ENCODE data around the gene SLC43A2. TPM values are rescaled to one million over a fixed set of nuclear protein-coding genes. Genes with fewer than 3 reads are reported as not detected.

SLC43A2 gene
- total RNA-seq, 2 experiments from 2014 or later, result 2.1 to 2.5 TPM

- peaks cover 22% of the 10 kb centered on the region for H3K4me1 Mint-ChIP-seq
- POLR2A ChIA-PET, result interaction anchor here (0.7 kb wide), 1 partner anchor 140 kb away, joined by 4 read pairs; no protein-coding TSS in a partner anchor
- H3K4me3 Mint-ChIP-seq, result no peak overlapping the region
- DNase-seq (no peak), ATAC-seq (ENCODE audit: low read depth) (no peak)
- H3K9me3 Mint-ChIP-seq, result no peaks in the 10 kb centered on the region
- peaks cover 3% of the 10 kb centered on the region for H3K27me3 Mint-ChIP-seq
- no peak overlapping the region for H3K27ac Mint-ChIP-seq
- H3K36me3 Mint-ChIP-seq, result peaks cover 6% of the 10 kb centered on the region
These were observed 71.1 kb downstream of the SLC43A2 start for GRCh38 chr17:1557355-1558095.

DNA sequence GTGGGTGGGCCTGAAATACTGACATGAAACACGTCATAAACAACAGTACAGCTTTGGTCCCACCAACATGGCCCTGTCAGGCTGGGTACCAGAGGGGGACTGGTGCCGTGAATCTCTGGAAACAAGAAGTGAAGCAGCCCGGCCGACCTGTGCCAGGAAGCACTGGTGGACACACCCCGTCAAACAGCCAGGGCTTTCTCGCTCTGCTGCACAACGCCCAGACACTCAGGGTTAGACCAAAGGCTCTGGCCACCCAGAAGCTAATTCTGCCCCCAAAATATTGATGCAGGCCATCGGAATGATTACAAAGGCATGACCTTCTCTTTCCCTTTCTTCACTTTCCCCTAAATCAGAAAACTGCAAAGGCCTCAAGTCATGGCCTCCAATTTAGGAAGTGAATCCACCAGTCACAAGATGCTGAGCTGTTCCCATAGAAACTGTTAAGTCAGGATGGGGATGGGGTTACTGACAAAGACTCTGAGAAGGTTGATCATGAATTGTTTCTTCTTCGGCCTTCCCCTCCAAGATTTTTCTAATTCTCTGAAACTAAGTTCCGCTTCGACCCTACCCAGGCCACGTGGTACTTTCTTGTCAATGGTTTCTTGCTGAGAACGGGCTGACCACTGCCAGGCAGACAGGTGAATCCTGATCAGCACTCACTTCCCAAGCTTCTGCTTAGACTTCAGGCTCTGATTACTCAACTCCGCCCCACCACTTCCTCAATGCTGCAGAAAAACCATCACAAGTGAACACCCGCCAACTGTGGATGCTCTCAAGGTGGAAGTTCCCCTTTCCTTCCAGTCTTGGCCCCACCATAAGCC lies 72.8 kb downstream of the SLC43A2 start:
- Mint-ChIP-seq H3K9me3 (no peaks in the 10 kb centered on the region), H3K27me3 (no peaks in the 10 kb centered on the region), H3K4me1 (peaks cover 13% of the 10 kb centered on the region), H3K36me3 (peaks cover 4% of the 10 kb centered on the region), H3K27ac (no peak overlapping the region), H3K4me3 (no peak overlapping the region)
- ATAC-seq (ENCODE audit: low read depth) (no peak), DNase-seq (no peak)
- POLR2A ChIA-PET, result no interaction called here

DNA sequence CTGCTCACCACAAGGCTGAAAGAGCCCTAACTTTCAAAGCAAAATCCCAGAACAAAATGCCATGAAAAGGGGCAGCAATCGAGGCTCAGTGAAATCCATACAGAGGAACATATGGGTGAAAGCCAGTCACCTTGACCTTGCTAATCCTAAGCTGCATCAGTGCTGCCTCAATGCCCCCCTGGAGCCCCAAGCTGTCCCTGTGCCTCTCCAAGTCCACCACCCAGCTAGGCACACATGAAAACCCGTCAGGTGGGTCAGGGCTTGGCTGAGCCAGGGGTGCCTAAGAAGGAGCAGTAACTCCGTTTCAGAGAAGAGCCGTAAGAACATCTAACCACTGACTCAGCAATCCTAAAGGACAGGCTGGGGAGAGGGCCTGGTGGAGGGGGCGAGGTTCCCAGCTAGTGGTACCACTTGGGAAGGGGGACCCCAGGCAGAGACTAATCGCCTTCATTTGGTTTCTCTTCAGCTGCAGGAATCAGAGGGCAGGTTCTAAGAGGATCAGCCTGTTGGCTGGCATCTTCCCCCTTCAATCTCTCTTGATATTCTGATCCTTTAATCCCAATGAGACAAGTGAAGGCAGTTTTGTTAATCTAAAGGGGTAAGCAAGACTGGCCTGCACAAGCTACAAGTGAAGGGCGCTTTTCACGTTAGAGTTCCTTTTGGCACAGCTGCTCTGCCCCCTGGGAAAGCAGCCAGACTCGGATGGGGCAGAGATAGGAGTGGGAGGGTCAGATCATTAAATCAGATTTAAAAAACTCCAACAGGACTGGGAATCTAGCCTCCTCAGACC lies 73.7 kb downstream of the SLC43A2 start:
- no peaks in the 10 kb centered on the region for H3K9me3 Mint-ChIP-seq
- no peak overlapping the region for H3K4me3 Mint-ChIP-seq
- no peak overlapping the region for H3K27ac Mint-ChIP-seq
- peaks cover 8% of the 10 kb centered on the region for H3K4me1 Mint-ChIP-seq
- DNase-seq (no peak), ATAC-seq (ENCODE audit: low read depth) (no peak)
- POLR2A ChIA-PET, result no interaction called here
- H3K36me3 Mint-ChIP-seq, result peaks cover 7% of the 10 kb centered on the region
- H3K27me3 Mint-ChIP-seq, result no peaks in the 10 kb centered on the region

GRCh38 chr17:1553354-1554266 lies 75.0 kb downstream of the SLC43A2 start:
- DNase-seq (no peak), ATAC-seq (ENCODE audit: low read depth) (no peak)
- Mint-ChIP-seq H3K9me3 (no peaks in the 10 kb centered on the region), H3K4me3 (no peak overlapping the region), H3K27me3 (no peaks in the 10 kb centered on the region), H3K27ac (no peak overlapping the region), H3K4me1 (peaks cover 8% of the 10 kb centered on the region), H3K36me3 (peaks cover 8% of the 10 kb centered on the region)
- POLR2A ChIA-PET, result interaction anchor here (0.5 kb wide), 1 partner anchor 1137 kb away, joined by 4 read pairs; no protein-coding TSS in a partner anchor

GRCh38 chr17:1552932-1553331 lies 75.7 kb downstream of the SLC43A2 start:
- Mint-ChIP-seq H3K4me1 (peaks cover 8% of the 10 kb centered on the region), H3K27ac (no peak overlapping the region), H3K9me3 (no peaks in the 10 kb centered on the region), H3K4me3 (no peak overlapping the region), H3K36me3 (peaks cover 8% of the 10 kb centered on the region), H3K27me3 (no peaks in the 10 kb centered on the region)
- POLR2A ChIA-PET, result interaction anchor here (0.5 kb wide), 1 partner anchor 1136 kb away, joined by 4 read pairs; no protein-coding TSS in a partner anchor
- ATAC-seq (ENCODE audit: low read depth), result no peak
- DNase-seq, result no peak

DNA sequence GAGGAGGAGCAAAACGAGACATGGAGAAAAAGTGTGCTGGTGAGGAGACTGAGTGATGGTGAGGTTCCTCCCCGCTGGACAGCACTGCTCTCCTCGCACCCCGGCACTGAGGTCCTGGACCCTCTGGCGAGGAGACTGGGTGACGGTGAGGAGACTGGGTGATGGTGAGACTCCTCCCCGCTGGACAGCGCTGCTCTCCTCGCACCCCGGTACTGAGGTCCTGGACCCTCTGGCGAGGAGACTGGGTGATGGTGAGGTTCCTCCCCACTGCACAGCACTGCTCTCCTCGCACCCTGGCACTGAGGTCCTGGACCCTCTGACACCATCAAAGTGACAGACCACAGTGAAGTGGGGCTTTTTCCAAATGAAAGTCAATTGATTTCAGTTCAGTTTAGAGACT lies 76.9 kb downstream of the SLC43A2 start:
- Mint-ChIP-seq H3K36me3 (peaks cover 5% of the 10 kb centered on the region), H3K27ac (no peak overlapping the region), H3K4me1 (peaks cover 6% of the 10 kb centered on the region), H3K27me3 (no peaks in the 10 kb centered on the region), H3K4me3 (no peak overlapping the region), H3K9me3 (no peaks in the 10 kb centered on the region)
- DNase-seq (no peak), ATAC-seq (ENCODE audit: low read depth) (no peak)
- POLR2A ChIA-PET, result no interaction called here

GRCh38 chr17:1548032-1548431 lies 80.6 kb downstream of the SLC43A2 start:
- POLR2A ChIA-PET, result no interaction called here
- no peaks in the 10 kb centered on the region for H3K4me1 Mint-ChIP-seq
- DNase-seq (no peak), ATAC-seq (ENCODE audit: low read depth) (no peak)
- H3K4me3 Mint-ChIP-seq, result no peak overlapping the region
- no peak overlapping the region for H3K27ac Mint-ChIP-seq
- peaks cover 7% of the 10 kb centered on the region for H3K36me3 Mint-ChIP-seq
- H3K9me3 Mint-ChIP-seq, result no peaks in the 10 kb centered on the region
- H3K27me3 Mint-ChIP-seq, result no peaks in the 10 kb centered on the region

- H3K9me3 Mint-ChIP-seq, result no peaks in the 10 kb centered on the region
- no peaks in the 10 kb centered on the region for H3K27me3 Mint-ChIP-seq
- POLR2A ChIA-PET, result no interaction called here
- H3K4me3 Mint-ChIP-seq, result no peak overlapping the region
- H3K4me1 Mint-ChIP-seq, result no peaks in the 10 kb centered on the region
- H3K27ac Mint-ChIP-seq, result no peak overlapping the region
- ATAC-seq (ENCODE audit: low read depth) (no peak), DNase-seq (no peak)
- peaks cover 7% of the 10 kb centered on the region for H3K36me3 Mint-ChIP-seq
These were observed 82.2 kb downstream of the SLC43A2 start for GRCh38 chr17:1546292-1546922.

- no peak for DNase-seq
These were observed 83.0 kb downstream of the SLC43A2 start for GRCh38 chr17:1545618-1546017.

DNA sequence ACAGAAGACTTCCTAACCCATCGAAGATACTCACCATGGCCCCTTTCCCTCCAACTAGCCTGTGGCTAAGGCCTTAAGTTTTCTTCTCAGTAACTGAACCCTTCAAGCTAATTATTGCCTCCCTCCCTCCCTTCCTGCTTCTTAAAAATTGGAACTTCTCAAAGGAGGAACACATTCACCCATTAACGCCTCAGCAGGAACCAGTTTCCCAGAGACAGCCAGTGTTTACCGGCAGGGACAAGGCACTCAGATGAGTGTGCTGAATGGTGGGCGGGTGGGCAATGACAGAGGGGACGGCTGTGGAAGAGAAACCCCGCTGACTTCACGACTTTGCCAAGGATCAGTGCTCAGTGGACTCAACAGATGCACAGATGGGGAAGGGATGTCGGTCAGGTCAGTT lies 86.3 kb downstream of the SLC43A2 start:
- no peak for ATAC-seq (ENCODE audit: low read depth)
- no peak overlapping the region for H3K27ac Mint-ChIP-seq
- H3K4me3 Mint-ChIP-seq, result no peak overlapping the region
- DNase-seq, result no peak
- H3K9me3 Mint-ChIP-seq, result no peaks in the 10 kb centered on the region
- H3K4me1 Mint-ChIP-seq, result no peaks in the 10 kb centered on the region
- POLR2A ChIA-PET, result no interaction called here
- no peaks in the 10 kb centered on the region for H3K27me3 Mint-ChIP-seq
- peaks cover 4% of the 10 kb centered on the region for H3K36me3 Mint-ChIP-seq

More at GRCh38 chr17:1545618-1546017, 83.0 kb downstream of the SLC43A2 start:
- no peaks in the 10 kb centered on the region for H3K27me3 Mint-ChIP-seq
- H3K27ac Mint-ChIP-seq, result no peak overlapping the region
- no peaks in the 10 kb centered on the region for H3K4me1 Mint-ChIP-seq
- H3K36me3 Mint-ChIP-seq, result peaks cover 5% of the 10 kb centered on the region
- H3K9me3 Mint-ChIP-seq, result no peaks in the 10 kb centered on the region
- no peak for ATAC-seq (ENCODE audit: low read depth)
- no peak overlapping the region for H3K4me3 Mint-ChIP-seq
- POLR2A ChIA-PET, result no interaction called here

DNA sequence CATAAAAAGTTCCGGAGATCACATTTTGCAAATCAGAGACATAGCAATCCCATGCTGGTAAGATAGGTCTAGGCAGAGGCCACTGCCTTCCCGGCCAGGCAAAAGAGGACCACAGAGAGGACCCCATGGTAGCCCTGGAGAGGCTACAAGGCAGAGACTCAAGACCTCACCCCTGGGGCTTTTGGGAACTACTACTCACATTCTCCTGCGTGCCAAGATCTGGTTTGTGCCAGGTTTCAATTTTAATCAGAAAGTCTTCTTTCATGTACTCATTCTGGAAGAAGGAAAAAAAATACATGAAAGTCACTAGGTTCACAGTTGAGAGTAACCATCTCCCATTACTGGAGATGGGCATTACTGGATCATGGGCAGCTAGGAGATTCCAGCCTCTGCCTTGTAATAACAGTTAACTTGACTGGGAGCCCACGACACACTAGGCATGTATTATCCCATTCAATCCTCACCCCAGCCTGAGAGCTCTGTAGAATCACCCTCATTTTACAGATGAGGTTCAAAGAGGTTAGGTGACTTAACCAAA lies 87.2 kb downstream of the SLC43A2 start:
- H3K4me3 Mint-ChIP-seq, result no peak overlapping the region
- no peaks in the 10 kb centered on the region for H3K9me3 Mint-ChIP-seq
- DNase-seq (no peak), ATAC-seq (ENCODE audit: low read depth) (no peak)
- H3K27me3 Mint-ChIP-seq, result no peaks in the 10 kb centered on the region
- no peaks in the 10 kb centered on the region for H3K4me1 Mint-ChIP-seq
- peaks cover 4% of the 10 kb centered on the region for H3K36me3 Mint-ChIP-seq
- H3K27ac Mint-ChIP-seq, result no peak overlapping the region
- POLR2A ChIA-PET, result no interaction called here

- no peaks in the 10 kb centered on the region for H3K27me3 Mint-ChIP-seq
- POLR2A ChIA-PET, result no interaction called here
- DNase-seq, result no peak
- H3K36me3 Mint-ChIP-seq, result peaks cover 6% of the 10 kb centered on the region
- no peak for ATAC-seq (ENCODE audit: low read depth)
- no peaks in the 10 kb centered on the region for H3K9me3 Mint-ChIP-seq
- H3K27ac Mint-ChIP-seq, result no peak overlapping the region
- H3K4me3 Mint-ChIP-seq, result no peak overlapping the region
- H3K4me1 Mint-ChIP-seq, result no peaks in the 10 kb centered on the region
These were observed 88.8 kb downstream of the SLC43A2 start for GRCh38 chr17:1539811-1540210.

Measured in activated naive CD8-positive, alpha-beta T cell treated with anti-CD3 and anti-CD28 coated beads, Interleukin-2, amount 10 ng/mL, durations not matched to agents 7 days and 5 days (primary cell).